Stimulated activated CD4-positive, alpha-beta T cell treated with anti-CD3 and anti-CD28 coated beads, Interleukin-1b, Interleukin-23, amount 100 ng/mL, for 24 hours (primary cell): Measurements from ENCODE around the gene MYH2.
"Not testable (repeated sequence)": the region's sequence is repeated elsewhere in the genome, so short reads cannot be mapped to it uniquely, and the experiment has no call there.

Experiments used
- DNase-seq, 4 experiments: peaks; one replicate each; pipeline ENCODE4 v3.0.0-alpha.2; 2020; ENCODE audit warnings: low read depth in 4 of 4, low spot score in 1 of 4

Gene MYH2

DNA sequence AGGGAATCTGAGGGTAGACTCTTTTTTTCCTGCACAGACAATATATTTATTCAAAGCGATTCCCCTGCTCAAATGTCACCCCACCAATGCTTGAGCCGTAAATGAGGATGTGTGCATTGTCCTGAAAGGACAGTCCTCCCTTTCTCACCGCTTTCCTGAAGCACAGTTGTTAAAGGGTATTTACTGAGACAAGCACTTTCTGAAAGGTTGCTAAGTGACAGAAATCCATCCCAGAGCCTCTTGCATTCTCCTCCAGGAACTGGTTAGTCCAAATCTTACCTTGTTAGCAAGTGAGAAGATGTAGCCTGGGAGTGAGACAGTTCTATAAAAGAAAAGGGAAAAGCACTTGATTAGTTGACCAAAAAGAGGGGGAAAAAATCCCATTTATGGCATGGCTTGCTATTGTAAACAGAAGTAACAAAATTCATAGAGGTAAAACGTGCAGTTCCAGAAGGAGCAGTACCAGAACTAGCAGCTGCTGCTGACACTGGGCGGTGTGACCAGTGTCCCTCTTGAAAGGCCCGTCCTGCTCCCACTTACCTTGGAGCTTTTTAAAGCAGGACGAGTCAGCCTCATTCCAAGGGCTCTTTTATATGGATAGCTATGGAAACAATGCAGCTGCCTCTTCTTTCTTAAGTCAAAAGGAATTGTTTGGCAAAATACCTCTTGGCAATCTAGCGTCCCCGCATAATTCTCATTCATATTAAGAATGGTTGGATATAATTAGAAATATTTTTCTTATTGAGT is at the start of gene MYH2:
Gene MYH2 (minus strand): TSS at position 563 of the 747 bp plus-strand sequence. CDS start 1,738 bp downstream, outside the sequence.
- no peak for DNase-seq

DNA sequence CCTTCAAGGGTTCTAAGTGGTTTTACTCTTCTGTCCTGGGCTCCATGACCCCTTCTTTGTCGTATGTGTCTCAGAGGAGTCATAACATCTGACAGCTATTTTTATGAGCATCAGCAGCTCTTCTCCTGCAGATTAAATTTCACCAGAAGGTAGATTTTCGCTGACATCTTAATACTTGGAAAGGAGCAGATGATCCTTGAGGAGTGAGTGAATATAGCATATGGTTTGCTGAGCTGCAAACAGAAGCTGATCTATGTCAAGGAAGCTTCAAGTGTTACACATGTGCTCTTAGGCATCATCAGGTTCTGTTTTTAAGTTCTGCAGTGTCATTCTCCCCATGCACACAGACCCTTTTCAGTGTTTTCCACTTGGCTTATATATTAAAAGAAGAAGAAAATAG is 49.2 kb upstream of the MYH2 start:
- DNase-seq: no peak

DNA sequence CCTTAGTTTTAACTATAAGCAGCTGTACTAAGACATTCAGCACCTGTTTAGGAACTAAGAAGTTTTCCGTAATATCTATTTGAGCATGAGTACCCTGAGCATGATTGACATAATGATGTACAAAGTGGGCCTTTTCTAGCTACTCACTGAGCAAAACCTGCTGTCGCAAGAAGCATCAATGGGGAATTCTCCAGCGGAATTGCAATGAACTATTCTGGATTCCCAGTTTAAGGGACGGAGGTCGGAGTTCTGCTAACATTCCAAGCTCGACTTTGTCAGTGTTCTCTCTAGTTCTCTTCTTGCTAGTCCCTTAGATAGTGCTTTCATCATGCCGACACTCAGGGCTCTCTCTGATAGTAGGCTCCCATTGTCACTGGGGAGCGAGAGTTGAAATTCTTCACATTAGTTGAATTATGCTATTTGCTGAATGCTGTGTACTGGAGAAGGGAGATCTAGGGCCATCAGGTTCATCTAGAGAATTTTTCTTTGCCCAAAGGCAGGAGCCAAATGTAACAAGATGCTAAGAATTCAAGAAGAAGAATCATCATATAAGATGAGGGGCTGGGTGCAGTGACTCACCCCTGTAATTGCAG is 40.2 kb upstream of the MYH2 start:
- no peak for DNase-seq

DNA sequence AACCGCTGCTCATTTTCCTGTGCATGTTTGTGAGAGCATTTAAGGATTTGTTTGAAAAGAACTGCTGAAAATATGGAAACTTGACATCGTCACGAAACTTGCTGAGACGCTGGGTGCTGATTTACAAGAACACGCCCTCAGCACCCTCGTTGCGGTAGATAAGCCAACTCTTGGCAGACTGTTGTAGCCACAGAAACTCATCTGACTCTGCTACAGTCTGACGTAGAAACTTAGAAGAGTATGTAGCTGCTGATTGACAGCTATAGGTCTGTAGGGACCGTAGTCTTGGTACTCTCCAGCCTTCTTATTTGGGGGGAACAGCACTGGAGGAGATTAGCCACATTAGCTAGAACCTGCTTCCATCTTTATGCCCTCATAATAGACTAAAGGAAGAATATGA is 36.1 kb upstream of the MYH2 start:
- DNase-seq: no peak

DNA sequence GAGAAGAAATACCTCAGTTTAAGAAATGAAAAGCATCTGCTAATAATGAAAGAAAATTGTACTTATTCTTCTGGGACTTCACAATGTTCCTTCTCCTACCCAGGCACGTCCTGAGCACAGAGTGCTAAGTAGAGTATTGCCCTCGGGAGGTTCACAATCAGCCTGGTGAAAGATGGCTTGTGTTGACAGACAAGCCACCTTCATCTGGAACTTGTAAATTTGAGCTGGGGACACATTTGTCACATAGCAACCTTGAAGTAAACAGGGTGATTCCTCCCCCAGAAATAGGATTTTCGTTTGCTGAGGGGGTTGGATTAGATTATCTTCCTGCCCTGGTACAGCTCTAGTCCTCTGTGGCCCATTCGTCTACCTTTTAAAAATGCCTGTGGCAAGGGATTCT is 34.4 kb upstream of the MYH2 start:
- no peak for DNase-seq

DNA sequence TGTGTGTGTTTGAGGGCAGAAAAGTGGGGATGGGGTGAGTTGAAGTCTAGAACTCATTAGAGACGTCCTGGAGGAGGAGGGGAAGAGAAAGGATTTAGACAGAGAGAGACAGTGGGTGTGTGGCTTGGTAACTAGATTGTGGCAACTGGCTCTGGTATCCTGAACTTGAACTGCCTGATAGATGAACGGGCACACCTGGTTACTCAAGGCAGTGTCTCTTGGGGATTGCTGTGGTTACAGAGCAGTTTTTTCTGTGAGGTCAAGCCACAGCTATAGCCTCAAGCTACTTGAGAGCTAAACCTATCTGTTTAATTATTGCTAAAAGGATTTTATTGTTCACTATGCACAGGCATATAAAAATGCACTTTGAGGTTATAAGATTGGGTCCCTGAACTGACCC is 29.8 kb upstream of the MYH2 start:
- no peak for DNase-seq

DNA sequence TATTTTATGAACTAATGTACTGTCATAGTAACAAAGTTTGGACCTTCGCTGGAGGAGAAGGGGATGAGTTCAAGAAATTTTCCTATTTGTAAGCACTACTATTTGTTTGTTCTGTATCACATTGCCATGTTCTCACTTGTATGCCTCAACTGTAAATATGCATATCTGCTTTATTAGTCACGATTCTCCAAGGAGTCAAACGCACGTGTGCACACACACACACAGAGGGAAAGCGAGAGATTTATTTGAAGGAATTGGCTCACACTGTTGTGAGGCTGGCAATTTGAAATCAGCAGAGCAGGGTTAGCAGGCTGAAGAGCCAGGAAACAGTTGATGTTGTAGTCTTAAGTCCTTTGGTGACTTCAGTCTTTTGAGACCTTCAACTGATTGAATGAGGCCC is 24.9 kb upstream of the MYH2 start:
- no peak for DNase-seq

DNA sequence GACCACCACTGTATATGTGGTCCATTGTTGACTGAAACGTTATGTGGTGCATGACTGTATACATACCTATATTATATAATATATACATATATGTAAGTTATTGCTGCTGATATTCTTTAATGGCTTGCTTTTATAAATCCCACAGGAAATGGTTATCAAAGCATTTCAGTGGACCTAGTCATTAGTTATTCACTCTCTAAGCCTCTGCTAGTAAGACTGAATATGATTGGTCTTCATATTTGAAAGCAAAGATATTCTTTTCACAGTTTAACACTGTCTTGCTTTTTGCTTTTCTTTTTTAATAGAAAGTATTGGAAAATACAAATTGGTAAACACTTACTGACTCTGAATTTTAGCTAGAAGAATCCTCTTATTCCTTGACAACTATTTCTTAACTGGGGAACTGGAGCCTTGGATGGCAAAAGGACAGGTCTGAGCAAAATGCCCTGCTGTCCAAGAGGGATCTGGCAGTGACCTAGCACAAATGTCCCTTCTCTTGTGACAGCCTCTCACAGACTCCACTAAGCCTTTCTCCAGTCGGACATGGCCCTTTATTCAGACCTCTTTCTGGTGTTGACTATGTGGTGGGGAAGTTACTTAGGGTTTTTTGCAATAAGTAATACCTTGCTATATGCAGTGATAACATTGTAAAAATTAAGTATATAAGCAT is 14.7 kb upstream of the MYH2 start:
- no peak for DNase-seq

DNA sequence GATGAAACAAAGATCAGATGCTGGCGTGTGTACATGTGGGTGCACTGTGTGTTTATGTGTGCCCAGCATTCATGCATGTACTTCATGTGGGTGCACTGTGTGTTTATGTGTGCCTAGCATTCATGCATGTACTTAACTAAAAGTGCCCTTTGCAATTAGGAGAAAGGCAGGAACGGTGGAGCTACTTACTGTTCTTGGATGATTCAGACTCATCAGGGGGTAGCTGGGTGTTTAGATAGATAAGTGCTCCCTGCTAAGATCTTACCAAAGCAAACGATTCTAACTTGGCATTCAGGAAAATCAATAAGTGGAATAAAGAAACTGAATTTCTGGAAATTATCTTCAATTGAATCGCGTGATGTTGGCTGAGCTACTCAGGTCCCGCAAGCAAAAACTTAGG is 8.6 kb upstream of the MYH2 start:
- DNase-seq: no peak

DNA sequence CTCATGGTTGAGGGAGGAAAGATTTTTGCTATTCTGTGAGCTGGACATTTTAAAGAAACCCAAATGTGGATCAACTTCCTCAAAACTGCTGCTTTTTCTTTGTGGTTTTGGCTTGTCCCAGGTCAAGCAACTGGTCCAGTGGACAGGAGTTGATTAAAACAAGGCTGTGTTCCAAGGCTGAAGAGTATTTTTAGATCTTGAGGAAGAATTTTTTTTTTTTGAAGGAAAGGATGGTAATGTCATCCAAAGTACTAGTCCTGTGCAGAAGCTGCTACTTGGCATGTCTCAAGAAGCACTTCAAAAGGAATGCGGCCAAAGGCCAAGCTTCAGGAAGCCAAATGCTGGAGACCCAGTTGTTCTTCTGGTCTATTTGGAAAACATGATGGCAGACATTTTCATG is 8.0 kb upstream of the MYH2 start:
- no peak for DNase-seq

DNA sequence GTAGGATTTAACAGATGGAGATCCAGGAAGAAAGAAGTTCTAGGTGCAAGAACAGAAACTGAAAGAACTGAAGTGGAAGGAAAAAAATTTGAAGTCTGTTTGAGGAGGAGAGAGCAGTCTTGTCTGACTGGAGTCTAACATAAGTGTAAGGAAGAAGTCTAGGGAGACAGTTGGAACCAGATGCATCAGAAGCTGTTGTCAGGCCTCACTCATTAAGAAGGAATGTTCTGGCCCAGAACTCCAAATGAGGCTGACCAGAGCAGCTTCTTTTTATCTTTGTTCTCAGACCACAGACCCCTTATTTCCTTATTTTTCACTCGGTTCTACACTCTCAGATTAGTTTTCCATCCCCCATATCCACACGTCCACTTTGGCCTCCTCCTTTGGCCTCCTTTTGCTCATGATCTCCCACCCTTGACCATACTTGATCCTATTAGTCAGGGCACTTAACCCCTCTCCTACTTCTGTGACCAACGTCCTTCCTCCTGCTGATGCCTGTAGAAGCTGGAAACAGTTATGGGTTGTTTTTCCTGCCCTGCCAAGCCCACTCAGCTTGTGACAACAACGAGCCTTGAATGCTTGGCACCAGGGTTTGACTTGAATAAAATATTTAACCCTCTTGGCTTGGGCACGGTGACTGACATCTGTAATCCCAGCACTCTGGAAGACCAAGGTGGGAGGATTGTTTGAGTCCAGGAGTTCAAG is 7.0 kb upstream of the MYH2 start:
- DNase-seq: no peak

DNA sequence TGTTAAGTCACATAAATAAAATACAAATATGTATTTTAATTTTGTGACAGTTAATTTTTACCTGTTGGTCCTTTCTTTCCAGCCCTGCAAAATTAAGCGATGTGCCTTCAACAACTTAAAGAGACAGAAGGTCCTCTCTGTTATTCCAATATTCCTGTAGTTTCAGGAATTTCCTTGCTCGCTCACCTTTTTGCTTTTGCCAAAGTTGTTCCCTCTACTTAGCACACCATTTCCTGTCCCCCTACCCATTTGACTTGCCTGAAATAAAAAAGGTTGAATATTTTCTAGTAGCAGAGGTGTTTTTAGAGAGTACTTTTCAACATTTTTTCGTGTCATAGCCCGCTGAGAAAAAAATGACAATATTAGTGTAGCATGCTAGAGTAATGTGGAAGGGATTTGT is 556 bp upstream of the MYH2 start:
- DNase-seq: no peak

DNA sequence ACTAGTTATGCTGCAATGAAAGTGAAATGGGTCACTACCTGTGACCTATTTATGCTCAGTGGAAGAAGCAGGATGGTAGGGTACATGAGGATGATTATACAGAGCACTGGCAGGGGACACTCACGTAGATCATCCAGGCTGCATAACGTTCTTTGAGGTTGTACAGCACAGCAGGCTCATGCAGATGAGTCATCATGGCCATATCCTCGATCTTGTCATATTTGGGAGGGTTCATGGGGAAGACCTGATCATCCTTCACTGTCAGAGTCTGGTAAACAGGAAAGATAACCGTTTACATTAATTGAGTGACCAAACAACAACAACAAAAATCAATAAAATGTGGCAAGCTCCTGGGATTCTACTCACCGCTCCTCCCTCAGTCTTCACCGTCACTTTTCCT is 2.1 kb downstream of the MYH2 start:
- DNase-seq: no peak

DNA sequence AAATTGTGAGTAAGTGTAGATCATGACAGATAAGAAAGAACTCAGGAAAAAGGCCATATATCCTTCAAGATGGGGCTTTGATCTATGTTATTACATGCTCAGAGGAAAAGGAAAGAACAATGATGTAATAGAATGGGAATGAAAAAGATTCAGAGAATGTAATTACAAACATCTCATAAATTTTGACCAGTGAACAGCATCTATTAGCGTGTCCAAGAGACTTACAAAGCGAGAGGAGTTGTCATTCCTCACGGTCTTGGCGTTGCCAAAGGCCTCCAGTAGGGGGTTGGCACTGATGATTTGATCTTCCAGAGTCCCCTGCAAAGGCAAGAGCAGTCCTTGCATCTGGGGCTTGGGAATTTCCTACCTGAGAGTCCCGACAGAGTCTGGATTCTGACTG is 6.0 kb downstream of the MYH2 start:
- not testable (repeated sequence) for DNase-seq

DNA sequence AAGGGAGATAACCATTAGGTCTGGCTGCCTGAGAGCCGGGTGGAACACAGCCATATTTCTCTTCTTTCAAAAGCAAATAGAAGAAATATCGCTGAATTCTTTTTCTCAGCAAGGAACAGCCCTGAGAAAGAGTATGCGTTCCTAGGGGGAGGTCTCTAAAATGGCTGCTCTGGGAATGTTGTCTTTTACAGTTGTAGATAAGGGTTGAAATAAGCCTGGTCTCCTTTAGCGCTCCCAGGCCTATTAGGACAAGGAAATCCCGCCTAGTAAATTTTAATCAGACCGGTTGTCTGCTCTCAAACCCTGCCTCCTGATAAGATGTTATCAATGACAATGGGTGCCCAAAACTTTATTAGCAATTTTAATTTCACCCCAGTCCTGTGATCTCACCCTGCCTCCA is 8.3 kb downstream of the MYH2 start:
- not testable (repeated sequence) for DNase-seq

DNA sequence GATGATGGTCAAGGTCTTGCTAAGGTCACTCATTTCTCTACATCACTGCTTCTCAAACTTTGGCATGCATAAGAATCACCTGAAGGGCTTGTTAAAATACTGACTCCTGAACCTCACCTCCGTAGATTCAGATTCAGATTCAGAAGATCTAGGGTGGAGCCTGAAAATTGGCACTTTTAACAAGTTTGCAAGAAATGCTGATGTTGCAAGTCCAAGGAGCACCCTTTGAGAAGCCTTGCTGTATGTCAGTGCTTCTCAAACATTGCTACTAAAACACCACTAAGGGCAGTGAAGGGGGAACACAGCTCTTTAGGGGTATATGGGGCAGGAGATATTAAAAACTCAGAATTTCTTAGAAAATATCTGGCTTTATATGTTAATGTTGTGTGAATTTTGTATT is 17.4 kb downstream of the MYH2 start:
- DNase-seq: no peak

DNA sequence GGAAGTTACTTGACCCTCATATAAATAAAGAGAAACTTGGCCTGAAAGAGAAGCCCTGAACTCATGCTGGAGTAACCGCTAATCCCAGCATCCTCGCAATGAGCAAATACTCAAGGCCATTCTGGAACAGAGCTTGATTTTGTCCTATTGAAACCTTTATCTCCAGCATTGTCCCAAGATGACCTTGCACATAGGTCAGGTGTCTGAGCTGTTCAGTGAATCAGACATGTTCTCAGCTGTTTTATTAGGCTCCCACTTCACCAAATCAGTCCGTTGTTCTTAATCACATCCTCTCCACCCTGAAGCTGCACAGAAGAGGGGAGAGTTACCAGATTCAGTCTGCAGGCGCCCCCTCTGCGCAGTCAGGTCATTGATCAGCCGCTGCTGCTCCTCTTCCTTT is 22.0 kb downstream of the MYH2 start:
- DNase-seq: no peak

DNA sequence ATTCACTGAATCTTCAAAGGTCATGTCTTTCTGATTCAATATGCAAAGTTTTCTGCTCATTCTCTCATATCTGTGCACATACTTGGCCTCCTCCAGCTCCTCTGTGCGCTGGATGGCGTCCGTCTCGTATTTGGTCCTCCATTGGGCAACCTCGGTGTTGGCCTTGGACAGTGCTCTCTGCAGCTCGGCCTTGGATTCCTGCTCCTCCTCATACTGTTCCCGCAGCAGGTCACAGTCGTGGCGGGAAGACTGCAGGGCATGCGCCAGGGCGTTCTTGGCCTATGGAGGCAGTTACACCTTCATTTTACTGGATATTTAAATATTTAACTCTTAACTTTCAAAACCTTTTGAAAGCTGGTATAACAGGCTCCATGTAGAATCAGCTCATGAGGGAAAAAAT is 22.9 kb downstream of the MYH2 start:
- DNase-seq: no peak

DNA sequence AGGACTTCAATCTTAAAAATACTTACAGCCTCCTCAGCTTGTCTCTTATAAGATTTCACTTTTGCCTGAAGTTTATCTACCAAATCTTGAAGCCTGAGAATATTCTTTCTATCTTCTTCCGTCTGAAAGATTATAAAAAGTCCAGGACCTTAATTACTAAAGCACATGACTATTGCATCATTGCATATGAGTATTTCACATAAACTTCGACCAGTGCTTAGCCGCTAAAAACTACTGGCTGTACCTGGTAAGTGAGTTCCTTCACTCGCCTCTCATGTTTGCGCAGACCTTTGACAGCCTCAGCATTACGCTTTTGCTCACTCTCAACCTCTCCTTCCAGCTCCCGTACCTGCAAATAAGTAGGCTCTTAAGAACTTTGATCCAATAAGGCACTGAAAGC is 26.4 kb downstream of the MYH2 start:
- no peak for DNase-seq

DNA sequence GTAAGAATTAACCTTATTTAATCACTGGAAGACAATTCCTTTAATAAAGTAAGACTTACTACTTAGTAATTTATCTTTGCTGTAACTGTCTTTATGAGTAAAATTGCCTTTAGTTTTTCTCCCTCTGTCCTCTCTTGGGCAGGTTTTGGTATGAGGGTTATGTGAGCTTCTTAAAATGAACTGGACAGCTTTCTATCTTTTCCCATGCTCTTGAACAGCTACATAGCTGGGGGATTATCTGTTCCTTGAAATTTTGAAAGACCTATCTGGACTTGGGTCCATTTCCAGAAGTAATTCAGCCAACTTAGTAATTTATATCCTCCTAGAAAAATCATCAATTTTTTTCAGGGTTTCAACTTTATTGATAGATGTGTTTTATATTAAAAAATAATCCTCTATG is 27.5 kb downstream of the MYH2 start:
- DNase-seq: no peak

DNA sequence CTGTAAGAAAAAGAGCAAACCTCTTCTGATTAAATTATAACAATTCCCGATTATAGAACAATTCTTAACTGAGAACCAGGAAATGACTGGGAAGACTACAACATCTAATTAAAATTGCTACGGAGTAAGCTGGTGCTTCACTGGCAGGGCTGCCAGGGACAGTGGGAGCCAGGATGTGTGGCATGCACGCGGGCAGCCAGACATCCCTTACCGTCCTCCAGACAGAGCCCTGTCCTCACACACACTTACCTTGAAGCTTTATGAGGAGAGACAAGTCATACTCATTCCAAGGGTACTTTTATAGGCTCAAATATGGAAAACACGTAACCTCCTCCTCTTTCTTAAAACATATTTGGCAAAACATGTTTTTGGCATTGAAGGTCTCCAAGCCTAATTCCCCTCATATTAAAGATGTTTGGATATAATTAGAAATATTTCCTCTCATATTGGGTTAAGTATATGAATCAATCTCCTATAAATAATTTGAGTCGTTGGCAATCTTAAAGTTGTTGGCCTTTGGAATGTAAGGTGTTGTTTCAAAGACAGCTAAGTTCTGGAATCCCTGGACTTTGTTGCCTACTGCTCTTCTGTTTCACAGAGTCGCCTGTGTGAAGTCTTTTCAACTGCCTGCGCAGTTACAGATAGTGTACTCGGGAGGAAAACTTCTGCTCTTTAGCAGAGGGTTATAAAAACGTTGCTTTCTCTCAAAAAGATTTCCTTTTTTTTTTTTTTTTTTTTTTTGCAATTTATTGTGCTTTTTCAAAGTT is 31.0 kb downstream of the MYH2 start, which contains the start of gene MYH1:
Gene MYH1 (minus strand): TSS at position 272 of the 767 bp plus-strand sequence. CDS start 1,900 bp downstream, outside the sequence.
- no peak for DNase-seq
